ENCODE measurements around the gene GAREM1. TPM values are rescaled to one million over a fixed set of nuclear protein-coding genes. Genes with fewer than 3 reads are reported as not detected.
A peak's percentile ranks its signal among the peaks of the same experiment; 100 is the strongest.
"Not testable (repeated sequence)": the region's sequence is repeated elsewhere in the genome, so short reads cannot be mapped to it uniquely, and the experiment has no call there.

GAREM1 gene
- total RNA-seq, 3 donors from 2014 or later: 0.11 to 0.33 (median 0.30) TPM

- H3K9me3 Mint-ChIP-seq: no peaks in the 10 kb centered on the region
- H3K27me3 Mint-ChIP-seq (ENCODE audit: low read depth): peaks cover 7% of the 10 kb centered on the region
- DNase-seq (no peak), ATAC-seq (peak in 1 of 2 donors; percentile 62)
- H3K36me3 Mint-ChIP-seq (ENCODE audit: insufficient read depth): no peaks in the 10 kb centered on the region
- H3K4me1 Mint-ChIP-seq (ENCODE audit: low read depth): no peaks in the 10 kb centered on the region
- H3K4me3 Mint-ChIP-seq: no peak overlapping the region
Observed at GRCh38 chr18:32301976-32302743, 168.5 kb downstream of the GAREM1 start.

- Mint-ChIP-seq H3K36me3 (ENCODE audit: insufficient read depth) (no peaks in the 10 kb centered on the region), H3K4me1 (ENCODE audit: low read depth) (no peaks in the 10 kb centered on the region), H3K27me3 (ENCODE audit: low read depth) (peaks cover 7% of the 10 kb centered on the region), H3K4me3 (no peak overlapping the region), H3K9me3 (no peaks in the 10 kb centered on the region)
- ATAC-seq: no peak
- DNase-seq: no peak
Observed at GRCh38 chr18:32301361-32301760, 169.3 kb downstream of the GAREM1 start.

- Mint-ChIP-seq H3K4me3 (no peak overlapping the region), H3K4me1 (ENCODE audit: low read depth) (no peaks in the 10 kb centered on the region), H3K9me3 (no peaks in the 10 kb centered on the region), H3K36me3 (ENCODE audit: insufficient read depth) (no peaks in the 10 kb centered on the region), H3K27me3 (ENCODE audit: low read depth) (peaks cover 7% of the 10 kb centered on the region)
- ATAC-seq (no peak), DNase-seq (no peak)
Observed at GRCh38 chr18:32300914-32301313, 169.8 kb downstream of the GAREM1 start.

GRCh38 chr18:32299484-32299883, 171.2 kb downstream of the GAREM1 start:
- no peak for DNase-seq
- peaks cover 7% of the 10 kb centered on the region for H3K27me3 Mint-ChIP-seq (ENCODE audit: low read depth)
- no peak overlapping the region for H3K4me3 Mint-ChIP-seq
- ATAC-seq: no peak
- no peaks in the 10 kb centered on the region for H3K36me3 Mint-ChIP-seq (ENCODE audit: insufficient read depth)
- H3K9me3 Mint-ChIP-seq: no peaks in the 10 kb centered on the region
- H3K4me1 Mint-ChIP-seq (ENCODE audit: low read depth): no peaks in the 10 kb centered on the region

- no peaks in the 10 kb centered on the region for H3K4me1 Mint-ChIP-seq (ENCODE audit: low read depth)
- peaks cover 7% of the 10 kb centered on the region for H3K27me3 Mint-ChIP-seq (ENCODE audit: low read depth)
- ATAC-seq: no peak
- H3K36me3 Mint-ChIP-seq (ENCODE audit: insufficient read depth): no peaks in the 10 kb centered on the region
- DNase-seq: no peak
- no peaks in the 10 kb centered on the region for H3K9me3 Mint-ChIP-seq
- H3K4me3 Mint-ChIP-seq: no peak overlapping the region
Observed at GRCh38 chr18:32298171-32298667, 172.5 kb downstream of the GAREM1 start.

- H3K4me1 Mint-ChIP-seq (ENCODE audit: low read depth): no peaks in the 10 kb centered on the region
- H3K27me3 Mint-ChIP-seq (ENCODE audit: low read depth): peaks cover 7% of the 10 kb centered on the region
- ATAC-seq (no peak), DNase-seq (no peak)
- no peaks in the 10 kb centered on the region for H3K36me3 Mint-ChIP-seq (ENCODE audit: insufficient read depth)
- no peaks in the 10 kb centered on the region for H3K9me3 Mint-ChIP-seq
- no peak overlapping the region for H3K4me3 Mint-ChIP-seq
Observed at GRCh38 chr18:32297579-32298170, 173.0 kb downstream of the GAREM1 start.

- Mint-ChIP-seq H3K36me3 (ENCODE audit: insufficient read depth) (no peaks in the 10 kb centered on the region), H3K4me3 (no peak overlapping the region), H3K9me3 (no peaks in the 10 kb centered on the region), H3K4me1 (ENCODE audit: low read depth) (no peaks in the 10 kb centered on the region), H3K27me3 (ENCODE audit: low read depth) (peaks cover 7% of the 10 kb centered on the region)
- DNase-seq (no peak), ATAC-seq (no peak)
Observed at GRCh38 chr18:32296851-32297250, 173.8 kb downstream of the GAREM1 start.

GRCh38 chr18:32295604-32296003, 175.1 kb downstream of the GAREM1 start:
- DNase-seq (no peak), ATAC-seq (no peak)
- Mint-ChIP-seq H3K4me1 (ENCODE audit: low read depth) (no peaks in the 10 kb centered on the region), H3K4me3 (no peak overlapping the region), H3K27me3 (ENCODE audit: low read depth) (peaks cover 7% of the 10 kb centered on the region), H3K36me3 (ENCODE audit: insufficient read depth) (no peaks in the 10 kb centered on the region), H3K9me3 (no peaks in the 10 kb centered on the region)

- H3K9me3 Mint-ChIP-seq: no peaks in the 10 kb centered on the region
Observed at GRCh38 chr18:32293107-32293506, 177.6 kb downstream of the GAREM1 start.

GRCh38 chr18:32291623-32292022, 179.1 kb downstream of the GAREM1 start:
- H3K4me1 Mint-ChIP-seq (ENCODE audit: low read depth); H3K4me3 Mint-ChIP-seq; DNase-seq; H3K36me3 Mint-ChIP-seq (ENCODE audit: insufficient read depth); H3K9me3 Mint-ChIP-seq; H3K27me3 Mint-ChIP-seq (ENCODE audit: low read depth); ATAC-seq: not testable (repeated sequence)

More at GRCh38 chr18:32293107-32293506, 177.6 kb downstream of the GAREM1 start:
- no peaks in the 10 kb centered on the region for H3K36me3 Mint-ChIP-seq (ENCODE audit: insufficient read depth)
- H3K27me3 Mint-ChIP-seq (ENCODE audit: low read depth): peaks cover 4% of the 10 kb centered on the region
- no peak overlapping the region for H3K4me3 Mint-ChIP-seq
- ATAC-seq: no peak
- DNase-seq: no peak
- no peaks in the 10 kb centered on the region for H3K4me1 Mint-ChIP-seq (ENCODE audit: low read depth)

GRCh38 chr18:32290810-32291209, 179.9 kb downstream of the GAREM1 start:
- H3K9me3 Mint-ChIP-seq: no peaks in the 10 kb centered on the region
- no peaks in the 10 kb centered on the region for H3K36me3 Mint-ChIP-seq (ENCODE audit: insufficient read depth)
- no peak overlapping the region for H3K4me3 Mint-ChIP-seq
- no peaks in the 10 kb centered on the region for H3K4me1 Mint-ChIP-seq (ENCODE audit: low read depth)
- ATAC-seq (no peak), DNase-seq (no peak)
- peaks cover 6% of the 10 kb centered on the region for H3K27me3 Mint-ChIP-seq (ENCODE audit: low read depth)

- H3K27me3 Mint-ChIP-seq (ENCODE audit: low read depth): peaks cover 6% of the 10 kb centered on the region
- H3K36me3 Mint-ChIP-seq (ENCODE audit: insufficient read depth): no peaks in the 10 kb centered on the region
- peak in 1 of 2 donors; percentile 53 for ATAC-seq
- no peaks in the 10 kb centered on the region for H3K4me1 Mint-ChIP-seq (ENCODE audit: low read depth)
- no peaks in the 10 kb centered on the region for H3K9me3 Mint-ChIP-seq
- no peak overlapping the region for H3K4me3 Mint-ChIP-seq
- DNase-seq: no peak
Observed at GRCh38 chr18:32289483-32290075, 181.1 kb downstream of the GAREM1 start.

- H3K27me3 Mint-ChIP-seq (ENCODE audit: low read depth): peaks cover 6% of the 10 kb centered on the region
- H3K36me3 Mint-ChIP-seq (ENCODE audit: insufficient read depth): no peaks in the 10 kb centered on the region
- no peaks in the 10 kb centered on the region for H3K4me1 Mint-ChIP-seq (ENCODE audit: low read depth)
- no peak overlapping the region for H3K4me3 Mint-ChIP-seq
- no peak for DNase-seq
- H3K9me3 Mint-ChIP-seq: no peaks in the 10 kb centered on the region
- ATAC-seq: no peak
Observed at GRCh38 chr18:32287873-32288272, 182.8 kb downstream of the GAREM1 start.

- Mint-ChIP-seq H3K4me1 (ENCODE audit: low read depth) (no peaks in the 10 kb centered on the region), H3K4me3 (no peak overlapping the region), H3K36me3 (ENCODE audit: insufficient read depth) (no peaks in the 10 kb centered on the region), H3K9me3 (no peaks in the 10 kb centered on the region), H3K27me3 (ENCODE audit: low read depth) (peaks cover 6% of the 10 kb centered on the region)
- ATAC-seq (no peak), DNase-seq (no peak)
Observed at GRCh38 chr18:32287249-32287648, 183.4 kb downstream of the GAREM1 start.

- Mint-ChIP-seq H3K9me3 (no peaks in the 10 kb centered on the region), H3K27me3 (ENCODE audit: low read depth) (peaks cover 6% of the 10 kb centered on the region), H3K4me1 (ENCODE audit: low read depth) (no peaks in the 10 kb centered on the region), H3K4me3 (no peak overlapping the region), H3K36me3 (ENCODE audit: insufficient read depth) (no peaks in the 10 kb centered on the region)
- DNase-seq (no peak), ATAC-seq (no peak)
Observed at GRCh38 chr18:32286749-32287148, 183.9 kb downstream of the GAREM1 start.
